HEK293 (cell line): ENCODE measurements around the gene PRKCQ.

Experiments
- CTCF ChIP-seq: fragments of 450-650 bp; formaldehyde crosslinking; IDR thresholded peaks from 2 replicates; pipeline ENCODE4 v1.5.1; 2016; ENCODE audit warnings: missing biosample characterization, missing genetic modification characterization
- YY1 ChIP-seq: fragments of 450-650 bp; formaldehyde crosslinking; IDR thresholded peaks from 2 replicates; pipeline ENCODE4 v1.5.1; 2018; ENCODE audit warnings: missing biosample characterization, missing genetic modification characterization
- ZNF18 ChIP-seq: fragments of 450-650 bp; formaldehyde crosslinking; IDR thresholded peaks from 2 replicates; pipeline ENCODE4 v1.5.1; 2016; ENCODE audit warnings: missing biosample characterization, missing genetic modification characterization
- ZNF221 ChIP-seq: fragments of 450-650 bp; formaldehyde crosslinking; IDR thresholded peaks from 2 replicates; pipeline ENCODE4 v1.5.1; 2017; ENCODE audit warnings: missing biosample characterization, missing genetic modification characterization, borderline replicate concordance
- ZNF274 ChIP-seq, 2 experiments: fragments of 200-500 bp in 1 of 2; fragments of 450-650 bp in 1 of 2; sonication (Bioruptor generic) in 1 of 2; formaldehyde crosslinking in 1 of 2; IDR thresholded peaks; 2 replicates each; pipeline versions ENCODE4 v1.5.1 to v1.6.1; 2014 to 2016; ENCODE audit warnings: borderline replicate concordance in 1 of 2, inconsistent platforms in 1 of 2, low read length in 1 of 2, missing biosample characterization in 1 of 2, missing genetic modification characterization in 1 of 2
- ZSCAN18 ChIP-seq: fragments of 450-650 bp; formaldehyde crosslinking; IDR thresholded peaks from 2 replicates; pipeline ENCODE4 v1.5.1; 2016; ENCODE audit warnings: missing biosample characterization, missing genetic modification characterization
- TF ChIP-seq, protein P1 (sequence below): fragments of 450-650 bp; formaldehyde crosslinking; IDR thresholded peaks from 2 replicates; pipeline ENCODE4 v1.5.1; 2016; ENCODE audit warnings: missing biosample characterization, missing genetic modification characterization

DNA sequence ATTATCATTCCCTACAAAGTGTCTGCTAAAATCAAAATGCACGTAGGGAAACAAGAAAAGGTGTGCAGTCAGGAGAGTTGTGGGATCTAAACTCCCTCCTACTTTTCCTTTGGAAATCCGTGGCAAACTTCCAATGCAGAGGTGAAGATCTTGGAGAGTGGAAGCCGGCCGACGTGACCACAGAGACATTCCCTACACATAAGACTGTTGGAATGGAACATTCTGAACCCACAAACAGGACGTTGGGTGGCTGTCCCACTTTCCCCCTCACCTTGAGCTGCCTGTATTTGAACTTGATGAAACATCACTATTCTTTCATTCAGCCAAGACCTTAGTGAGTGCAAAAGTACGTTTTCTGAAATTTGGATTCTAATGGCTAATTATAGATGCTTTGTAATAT is 65.9 kb downstream of the PRKCQ start:
- no peak for TF ChIP-seq YY1 (tag by site-specific recombination)
- TF ChIP-seq CTCF: no peak
- TF ChIP-seq ZSCAN18 (tag by site-specific recombination): no peak
- TF ChIP-seq, protein P1, sequence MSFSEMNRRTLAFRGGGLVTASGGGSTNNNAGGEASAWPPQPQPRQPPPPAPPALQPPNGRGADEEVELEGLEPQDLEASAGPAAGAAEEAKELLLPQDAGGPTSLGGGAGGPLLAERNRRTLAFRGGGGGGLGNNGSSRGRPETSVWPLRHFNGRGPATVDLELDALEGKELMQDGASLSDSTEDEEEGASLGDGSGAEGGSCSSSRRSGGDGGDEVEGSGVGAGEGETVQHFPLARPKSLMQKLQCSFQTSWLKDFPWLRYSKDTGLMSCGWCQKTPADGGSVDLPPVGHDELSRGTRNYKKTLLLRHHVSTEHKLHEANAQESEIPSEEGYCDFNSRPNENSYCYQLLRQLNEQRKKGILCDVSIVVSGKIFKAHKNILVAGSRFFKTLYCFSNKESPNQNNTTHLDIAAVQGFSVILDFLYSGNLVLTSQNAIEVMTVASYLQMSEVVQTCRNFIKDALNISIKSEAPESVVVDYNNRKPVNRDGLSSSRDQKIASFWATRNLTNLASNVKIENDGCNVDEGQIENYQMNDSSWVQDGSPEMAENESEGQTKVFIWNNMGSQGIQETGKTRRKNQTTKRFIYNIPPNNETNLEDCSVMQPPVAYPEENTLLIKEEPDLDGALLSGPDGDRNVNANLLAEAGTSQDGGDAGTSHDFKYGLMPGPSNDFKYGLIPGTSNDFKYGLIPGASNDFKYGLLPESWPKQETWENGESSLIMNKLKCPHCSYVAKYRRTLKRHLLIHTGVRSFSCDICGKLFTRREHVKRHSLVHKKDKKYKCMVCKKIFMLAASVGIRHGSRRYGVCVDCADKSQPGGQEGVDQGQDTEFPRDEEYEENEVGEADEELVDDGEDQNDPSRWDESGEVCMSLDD: no peak
- TF ChIP-seq ZNF221: no peak
- no peak for TF ChIP-seq ZNF18 (tag by site-specific recombination)
- no peak for TF ChIP-seq ZNF274 (IDR thresholded peaks at IDR 0.05; ENCODE audit: low read length)
- TF ChIP-seq ZNF274 (tag by site-specific recombination; IDR thresholded peaks at IDR 0.05; ENCODE audit: borderline replicate concordance): no peak
